GM12875 (cell line): Measurements from ENCODE around the gene CACNA1E.

Source experiments
- H3K4me3 ChIP-seq: one replicate; pipeline ENCODE4 v1.5.1; 2011; ENCODE audit warnings: low read depth, low read length, control low read depth
- CTCF ChIP-seq: IDR thresholded peaks from 2 replicates; pipeline ENCODE4 v1.5.1; 2011; ENCODE audit warnings: low read depth, mild to moderate bottlenecking, control low read depth, inconsistent platforms, low read length, moderate library complexity, borderline replicate concordance; ENCODE audit not compliant: insufficient read depth

Gene CACNA1E

GRCh38 chr1:181562395-181562794 lies 79.1 kb downstream of the CACNA1E start:
- TF ChIP-seq CTCF, result no peak
- no peak overlapping the region for H3K4me3 ChIP-seq

DNA sequence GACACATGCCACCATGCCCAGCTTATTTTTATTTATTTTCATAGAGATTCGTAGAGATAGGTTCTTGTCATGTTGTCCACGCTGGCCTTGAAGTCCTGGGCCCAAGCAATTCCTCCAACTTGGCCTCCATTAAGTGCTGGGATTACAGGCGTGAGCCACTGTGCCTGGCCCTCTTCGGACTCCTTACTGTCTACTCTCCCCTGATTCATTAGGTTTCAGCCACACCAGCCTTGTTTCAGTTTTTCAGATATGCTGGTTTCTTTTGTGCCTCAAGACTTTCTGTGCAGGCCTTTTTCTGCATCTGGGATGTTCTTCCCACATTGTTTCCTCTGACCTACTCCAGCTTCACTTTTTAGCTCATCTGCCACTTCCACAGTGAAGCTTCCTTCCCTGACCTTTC lies 85.4 kb downstream of the CACNA1E start:
- no peak for TF ChIP-seq CTCF
- H3K4me3 ChIP-seq, result no peak overlapping the region

DNA sequence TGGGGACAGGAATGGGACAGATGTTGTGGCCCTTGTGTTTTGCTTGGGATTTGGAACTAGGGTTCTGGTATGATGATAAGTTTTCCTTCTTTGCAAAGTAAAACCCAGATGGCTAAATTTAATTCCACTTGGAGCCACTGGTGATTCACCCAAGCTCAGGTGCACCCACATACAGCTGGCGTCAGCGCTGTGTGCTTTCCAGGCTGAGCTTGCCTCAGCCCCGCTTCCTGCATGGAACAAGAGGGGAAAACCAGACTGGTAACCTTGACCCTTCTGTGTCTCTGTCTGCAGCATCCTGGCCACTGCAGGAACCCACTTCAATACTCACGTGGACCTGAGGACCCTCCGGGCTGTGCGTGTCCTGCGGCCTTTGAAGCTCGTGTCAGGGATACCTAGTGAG lies 94.2 kb downstream of the CACNA1E start:
- no peak overlapping the region for H3K4me3 ChIP-seq
- no peak for TF ChIP-seq CTCF

- no peak for TF ChIP-seq CTCF
- no peak overlapping the region for H3K4me3 ChIP-seq
Observed at GRCh38 chr1:181583598-181583997, 100.3 kb downstream of the CACNA1E start.

DNA sequence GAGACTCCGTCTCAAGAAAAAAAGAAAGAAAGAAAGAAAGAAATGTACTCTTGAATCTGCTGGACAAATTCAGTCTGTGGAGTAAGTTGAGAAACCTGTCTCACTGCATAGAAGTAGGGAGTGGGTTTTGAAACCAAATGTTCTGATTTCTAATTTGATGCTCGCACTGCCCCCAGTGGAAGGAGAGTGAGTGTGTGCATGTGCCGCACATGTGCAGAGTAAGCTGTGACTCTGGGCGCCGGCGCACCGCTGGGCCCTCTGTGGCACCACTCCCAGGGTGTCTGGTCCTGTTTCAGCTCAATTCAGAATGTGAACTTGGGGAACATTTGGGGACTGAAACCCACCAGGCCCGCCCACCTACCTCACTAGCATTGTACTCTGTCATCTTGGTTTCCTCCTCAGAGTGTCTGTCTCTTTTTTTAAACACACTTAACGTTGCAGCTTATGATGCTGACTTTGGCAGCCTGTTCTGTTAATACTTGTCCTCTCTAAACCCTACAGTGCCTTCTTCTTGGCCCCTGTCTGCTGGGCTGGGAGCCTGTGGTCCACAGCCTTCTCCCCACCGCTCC lies 104.6 kb downstream of the CACNA1E start:
- H3K4me3 ChIP-seq, result no peak overlapping the region
- TF ChIP-seq CTCF, result peak; percentile 34; the same call in 1 of the 2 replicates

DNA sequence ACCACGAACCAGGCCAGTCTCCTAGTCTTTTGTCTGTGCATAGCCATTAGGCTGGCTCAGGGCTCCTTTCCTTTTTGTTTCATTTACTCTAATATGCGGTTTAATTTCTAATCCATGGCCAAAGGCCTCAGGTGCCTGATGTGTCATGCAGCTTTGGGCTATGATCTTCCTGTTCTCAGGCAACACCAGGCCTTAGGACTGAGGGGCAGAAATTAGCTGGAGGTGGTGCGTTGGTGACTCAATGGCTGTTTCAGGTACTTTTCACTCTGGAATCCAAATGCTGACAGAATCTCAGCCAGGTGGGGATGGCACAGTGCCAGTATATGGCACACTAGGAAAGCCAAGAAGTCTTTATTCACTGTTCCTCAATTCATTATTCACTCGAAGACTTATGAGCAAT lies 105.3 kb downstream of the CACNA1E start:
- H3K4me3 ChIP-seq, result no peak overlapping the region
- no peak for TF ChIP-seq CTCF

- no peak for TF ChIP-seq CTCF
- H3K4me3 ChIP-seq, result no peak overlapping the region
Observed at GRCh38 chr1:181592255-181592859, 109.0 kb downstream of the CACNA1E start.
